Measurements from ENCODE around the gene SEMA6B.

GRCh38 chr19:4573682-4574081, 14.2 kb upstream of the SEMA6B start:
- TF ChIP-seq CTCF (IDR thresholded peaks at IDR 0.05): no peak
- TF ChIP-seq TCF7L2 (IDR thresholded peaks at IDR 0.05; ENCODE audit: low read depth, low read length): no peak
- no peak for TF ChIP-seq REST (IDR thresholded peaks at IDR 0.05; ENCODE audit: insufficient read depth in 1 of 2, low read depth in 2 of 2, low read length in 1 of 2)

Measured in Panc1 (cell line).